ENCODE measurements around the gene TMEM150B. TPM values are rescaled to one million over a fixed set of nuclear protein-coding genes. Genes with fewer than 3 reads are reported as not detected.

The TMEM150B gene
- polyA plus RNA-seq, 1 donor from 2014 or later: not detected

GRCh38 chr19:55284405-55285058 lies 40.6 kb downstream of the TMEM150B start:
- Histone ChIP-seq H3F3A (ENCODE audit: insufficient read depth, low read length, poor library complexity, severe bottlenecking) (no peaks in the 10 kb centered on the region), H3K4me3 (ENCODE audit: low read length) (peak overlapping the region; percentile 77), H4K20me1 (ENCODE audit: insufficient read depth) (no peaks in the 10 kb centered on the region), H3K9ac (ENCODE audit: low read length) (peak overlapping the region; percentile 90), H3K4me2 (ENCODE audit: low read length) (peak overlapping the region; percentile 38), H3K79me2 (replicated peaks; ENCODE audit: insufficient read depth, low read length) (peaks cover 23% of the 10 kb centered on the region), H3K36me3 (ENCODE audit: insufficient read depth, low read length) (peaks cover 4% of the 10 kb centered on the region), H3K9me2 (ENCODE audit: insufficient read depth, low read length) (no peaks in the 10 kb centered on the region), H3K9me3 (ENCODE audit: low read length) (no peaks in the 10 kb centered on the region), H3K27ac (ENCODE audit: low read length) (peak overlapping the region; percentile 69), H3K27me3 (ENCODE audit: insufficient read depth, low read depth, low read length) (no peaks in the 10 kb centered on the region), H2AFZ (ENCODE audit: low read depth, low read length) (no peak overlapping the region)
- TF ChIP-seq POLR2AphosphoS5 (IDR thresholded peaks at IDR 0.05) (no peak), TAF1 (IDR thresholded peaks at IDR 0.05; ENCODE audit: low read depth) (no peak), MXI1 (conservative IDR thresholded peaks at IDR 0.05; ENCODE audit: poor library complexity, severe bottlenecking) (no peak), RAD21 (conservative IDR thresholded peaks at IDR 0.05) (no peak), CTCF (IDR thresholded peaks at IDR 0.05; ENCODE audit: poor library complexity, severe bottlenecking) (no peak), EP300 (conservative IDR thresholded peaks at IDR 0.05; ENCODE audit: poor library complexity, severe bottlenecking) (no peak), EZH2 (IDR thresholded peaks at IDR 0.05; ENCODE audit: borderline replicate concordance, insufficient read depth, low read length, poor library complexity, severe bottlenecking) (no peak), SMC3 (conservative IDR thresholded peaks at IDR 0.05; ENCODE audit: poor library complexity) (no peak)
- TF ChIP-seq, protein P1, sequence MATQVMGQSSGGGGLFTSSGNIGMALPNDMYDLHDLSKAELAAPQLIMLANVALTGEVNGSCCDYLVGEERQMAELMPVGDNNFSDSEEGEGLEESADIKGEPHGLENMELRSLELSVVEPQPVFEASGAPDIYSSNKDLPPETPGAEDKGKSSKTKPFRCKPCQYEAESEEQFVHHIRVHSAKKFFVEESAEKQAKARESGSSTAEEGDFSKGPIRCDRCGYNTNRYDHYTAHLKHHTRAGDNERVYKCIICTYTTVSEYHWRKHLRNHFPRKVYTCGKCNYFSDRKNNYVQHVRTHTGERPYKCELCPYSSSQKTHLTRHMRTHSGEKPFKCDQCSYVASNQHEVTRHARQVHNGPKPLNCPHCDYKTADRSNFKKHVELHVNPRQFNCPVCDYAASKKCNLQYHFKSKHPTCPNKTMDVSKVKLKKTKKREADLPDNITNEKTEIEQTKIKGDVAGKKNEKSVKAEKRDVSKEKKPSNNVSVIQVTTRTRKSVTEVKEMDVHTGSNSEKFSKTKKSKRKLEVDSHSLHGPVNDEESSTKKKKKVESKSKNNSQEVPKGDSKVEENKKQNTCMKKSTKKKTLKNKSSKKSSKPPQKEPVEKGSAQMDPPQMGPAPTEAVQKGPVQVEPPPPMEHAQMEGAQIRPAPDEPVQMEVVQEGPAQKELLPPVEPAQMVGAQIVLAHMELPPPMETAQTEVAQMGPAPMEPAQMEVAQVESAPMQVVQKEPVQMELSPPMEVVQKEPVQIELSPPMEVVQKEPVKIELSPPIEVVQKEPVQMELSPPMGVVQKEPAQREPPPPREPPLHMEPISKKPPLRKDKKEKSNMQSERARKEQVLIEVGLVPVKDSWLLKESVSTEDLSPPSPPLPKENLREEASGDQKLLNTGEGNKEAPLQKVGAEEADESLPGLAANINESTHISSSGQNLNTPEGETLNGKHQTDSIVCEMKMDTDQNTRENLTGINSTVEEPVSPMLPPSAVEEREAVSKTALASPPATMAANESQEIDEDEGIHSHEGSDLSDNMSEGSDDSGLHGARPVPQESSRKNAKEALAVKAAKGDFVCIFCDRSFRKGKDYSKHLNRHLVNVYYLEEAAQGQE (IDR thresholded peaks at IDR 0.05; ENCODE audit: borderline replicate concordance): no peak

GRCh38 chr19:55283548-55284377 lies 41.4 kb downstream of the TMEM150B start, which contains the start of gene BRSK1:
BRSK1 (plus strand) TSS chr19:55283997; CDS start chr19:55284443, 446 bp downstream.
- Histone ChIP-seq H2AFZ (ENCODE audit: low read depth, low read length) (peak within 1 kb of the TSS; percentile 69), H3K9ac (ENCODE audit: low read length) (peak within 1 kb of the TSS; percentile 90), H3K27ac (ENCODE audit: low read length) (peak within 1 kb of the TSS; percentile 89), H3K9me2 (ENCODE audit: insufficient read depth, low read length) (no peaks in the 10 kb centered on the region), H3K4me2 (ENCODE audit: low read length) (peak within 1 kb of the TSS; percentile 41), H3K79me2 (replicated peaks; ENCODE audit: insufficient read depth, low read length) (peaks cover 28% of the 10 kb centered on the region), H4K20me1 (ENCODE audit: insufficient read depth) (no peaks in the 10 kb centered on the region), H3F3A (ENCODE audit: insufficient read depth, low read length, poor library complexity, severe bottlenecking) (no peaks in the 10 kb centered on the region), H3K36me3 (ENCODE audit: insufficient read depth, low read length) (peaks cover 4% of the 10 kb centered on the region), H3K27me3 (ENCODE audit: insufficient read depth, low read depth, low read length) (no peaks in the 10 kb centered on the region), H3K4me3 (ENCODE audit: low read length) (peak within 1 kb of the TSS; percentile 77), H3K9me3 (ENCODE audit: low read length) (no peaks in the 10 kb centered on the region)
- TF ChIP-seq SMC3 (conservative IDR thresholded peaks at IDR 0.05; ENCODE audit: poor library complexity) (peak; percentile 34), RAD21 (conservative IDR thresholded peaks at IDR 0.05) (peak; percentile 18), EP300 (conservative IDR thresholded peaks at IDR 0.05; ENCODE audit: poor library complexity, severe bottlenecking) (peak; percentile 11), POLR2AphosphoS5 (IDR thresholded peaks at IDR 0.05) (peak; percentile 83), EZH2 (IDR thresholded peaks at IDR 0.05; ENCODE audit: borderline replicate concordance, insufficient read depth, low read length, poor library complexity, severe bottlenecking) (no peak), MXI1 (conservative IDR thresholded peaks at IDR 0.05; ENCODE audit: poor library complexity, severe bottlenecking) (no peak)
- TF ChIP-seq, protein P1 (IDR thresholded peaks at IDR 0.05; ENCODE audit: borderline replicate concordance): peak; percentile 42

All from neural cell (in vitro differentiated cells).